ENCODE results near the gene POMGNT1.

DNA sequence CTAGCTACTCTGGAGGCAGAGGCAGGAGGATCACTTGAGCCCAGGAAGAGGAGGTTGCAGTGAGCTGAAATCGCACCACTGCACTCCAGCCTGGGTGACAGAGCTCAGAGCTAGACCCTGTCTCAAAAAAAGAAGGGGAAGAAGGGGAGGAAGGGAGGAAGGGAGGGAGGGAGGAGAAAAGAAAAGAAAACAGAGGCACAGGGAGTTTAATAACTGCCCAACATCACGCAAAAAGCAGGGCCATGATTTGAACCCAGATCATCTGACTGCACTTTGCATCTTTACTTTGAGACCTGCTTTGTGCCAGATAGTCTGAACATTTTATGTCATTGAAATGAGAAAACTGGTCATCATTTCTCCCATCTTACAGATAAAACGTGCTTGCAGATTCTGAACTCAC, 6.9 kb upstream of the POMGNT1 start:
- TF ChIP-seq, protein P1, sequence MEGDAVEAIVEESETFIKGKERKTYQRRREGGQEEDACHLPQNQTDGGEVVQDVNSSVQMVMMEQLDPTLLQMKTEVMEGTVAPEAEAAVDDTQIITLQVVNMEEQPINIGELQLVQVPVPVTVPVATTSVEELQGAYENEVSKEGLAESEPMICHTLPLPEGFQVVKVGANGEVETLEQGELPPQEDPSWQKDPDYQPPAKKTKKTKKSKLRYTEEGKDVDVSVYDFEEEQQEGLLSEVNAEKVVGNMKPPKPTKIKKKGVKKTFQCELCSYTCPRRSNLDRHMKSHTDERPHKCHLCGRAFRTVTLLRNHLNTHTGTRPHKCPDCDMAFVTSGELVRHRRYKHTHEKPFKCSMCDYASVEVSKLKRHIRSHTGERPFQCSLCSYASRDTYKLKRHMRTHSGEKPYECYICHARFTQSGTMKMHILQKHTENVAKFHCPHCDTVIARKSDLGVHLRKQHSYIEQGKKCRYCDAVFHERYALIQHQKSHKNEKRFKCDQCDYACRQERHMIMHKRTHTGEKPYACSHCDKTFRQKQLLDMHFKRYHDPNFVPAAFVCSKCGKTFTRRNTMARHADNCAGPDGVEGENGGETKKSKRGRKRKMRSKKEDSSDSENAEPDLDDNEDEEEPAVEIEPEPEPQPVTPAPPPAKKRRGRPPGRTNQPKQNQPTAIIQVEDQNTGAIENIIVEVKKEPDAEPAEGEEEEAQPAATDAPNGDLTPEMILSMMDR (IDR thresholded peaks at IDR 0.05; ENCODE audit: low read depth, low read length): no peak
- no peak for TF ChIP-seq EZH2phosphoT487 (IDR thresholded peaks at IDR 0.05; ENCODE audit: low read depth)
